ENCODE results near the gene MYMK. TPM values are rescaled to one million over a fixed set of nuclear protein-coding genes. Genes with fewer than 3 reads are reported as not detected.

Gene MYMK
- total RNA-seq, 1 donor from 2014 or later = not detected

- Mint-ChIP-seq H3K27ac (no peak overlapping the region), H3K27me3 (ENCODE audit: low read depth) (no peaks in the 10 kb centered on the region), H3K4me1 (peaks cover 21% of the 10 kb centered on the region), H3K9me3 (no peaks in the 10 kb centered on the region), H3K36me3 (no peaks in the 10 kb centered on the region), H3K4me3 (no peak overlapping the region)
- no peak for TF ChIP-seq CTCF (IDR thresholded peaks at IDR 0.05; ENCODE audit: unreplicated experiment)
- no peak for DNase-seq (ENCODE audit: low spot score in 2 of 2, unreplicated experiment in 2 of 2)
Observed at GRCh38 chr9:133540698-133541025, 15.9 kb upstream of the MYMK start.

GRCh38 chr9:133539991-133540697 is 15.4 kb upstream of the MYMK start:
- no peak for DNase-seq (ENCODE audit: low spot score in 2 of 2, unreplicated experiment in 2 of 2)
- no peak for TF ChIP-seq CTCF (IDR thresholded peaks at IDR 0.05; ENCODE audit: unreplicated experiment)
- Mint-ChIP-seq H3K9me3 (no peaks in the 10 kb centered on the region), H3K36me3 (no peaks in the 10 kb centered on the region), H3K27ac (no peak overlapping the region), H3K27me3 (ENCODE audit: low read depth) (no peaks in the 10 kb centered on the region), H3K4me3 (no peak overlapping the region), H3K4me1 (peaks cover 22% of the 10 kb centered on the region)

- no peak for TF ChIP-seq CTCF (IDR thresholded peaks at IDR 0.05; ENCODE audit: unreplicated experiment)
- no peak overlapping the region for H3K27ac Mint-ChIP-seq
- DNase-seq (ENCODE audit: low spot score in 2 of 2, unreplicated experiment in 2 of 2) = no peak
- no peaks in the 10 kb centered on the region for H3K36me3 Mint-ChIP-seq
- H3K9me3 Mint-ChIP-seq = no peaks in the 10 kb centered on the region
- H3K4me3 Mint-ChIP-seq = no peak overlapping the region
- H3K27me3 Mint-ChIP-seq (ENCODE audit: low read depth) = no peaks in the 10 kb centered on the region
- H3K4me1 Mint-ChIP-seq = peaks cover 17% of the 10 kb centered on the region
Observed at GRCh38 chr9:133538851-133539833, 14.4 kb upstream of the MYMK start.

- Mint-ChIP-seq H3K4me1 (peaks cover 25% of the 10 kb centered on the region), H3K36me3 (no peaks in the 10 kb centered on the region), H3K4me3 (no peak overlapping the region), H3K27me3 (ENCODE audit: low read depth) (no peaks in the 10 kb centered on the region), H3K9me3 (no peaks in the 10 kb centered on the region), H3K27ac (no peak overlapping the region)
- TF ChIP-seq CTCF (IDR thresholded peaks at IDR 0.05; ENCODE audit: unreplicated experiment) = no peak
- DNase-seq (ENCODE audit: low spot score in 2 of 2, unreplicated experiment in 2 of 2) = no peak
Observed at GRCh38 chr9:133538176-133538575, 13.4 kb upstream of the MYMK start.

- Mint-ChIP-seq H3K9me3 (no peaks in the 10 kb centered on the region), H3K27me3 (ENCODE audit: low read depth) (no peaks in the 10 kb centered on the region), H3K36me3 (no peaks in the 10 kb centered on the region), H3K4me1 (peaks cover 31% of the 10 kb centered on the region), H3K4me3 (no peak overlapping the region), H3K27ac (no peak overlapping the region)
- DNase-seq (ENCODE audit: low spot score in 2 of 2, unreplicated experiment in 2 of 2) = no peak
- TF ChIP-seq CTCF (IDR thresholded peaks at IDR 0.05; ENCODE audit: unreplicated experiment) = no peak
Observed at GRCh38 chr9:133537257-133537656, 12.5 kb upstream of the MYMK start.
